ENCODE results near the gene RNF126.
"Not testable (repeated sequence)": the region's sequence is repeated elsewhere in the genome, so short reads cannot be mapped to it uniquely, and the experiment has no call there.

The RNF126 gene

DNA sequence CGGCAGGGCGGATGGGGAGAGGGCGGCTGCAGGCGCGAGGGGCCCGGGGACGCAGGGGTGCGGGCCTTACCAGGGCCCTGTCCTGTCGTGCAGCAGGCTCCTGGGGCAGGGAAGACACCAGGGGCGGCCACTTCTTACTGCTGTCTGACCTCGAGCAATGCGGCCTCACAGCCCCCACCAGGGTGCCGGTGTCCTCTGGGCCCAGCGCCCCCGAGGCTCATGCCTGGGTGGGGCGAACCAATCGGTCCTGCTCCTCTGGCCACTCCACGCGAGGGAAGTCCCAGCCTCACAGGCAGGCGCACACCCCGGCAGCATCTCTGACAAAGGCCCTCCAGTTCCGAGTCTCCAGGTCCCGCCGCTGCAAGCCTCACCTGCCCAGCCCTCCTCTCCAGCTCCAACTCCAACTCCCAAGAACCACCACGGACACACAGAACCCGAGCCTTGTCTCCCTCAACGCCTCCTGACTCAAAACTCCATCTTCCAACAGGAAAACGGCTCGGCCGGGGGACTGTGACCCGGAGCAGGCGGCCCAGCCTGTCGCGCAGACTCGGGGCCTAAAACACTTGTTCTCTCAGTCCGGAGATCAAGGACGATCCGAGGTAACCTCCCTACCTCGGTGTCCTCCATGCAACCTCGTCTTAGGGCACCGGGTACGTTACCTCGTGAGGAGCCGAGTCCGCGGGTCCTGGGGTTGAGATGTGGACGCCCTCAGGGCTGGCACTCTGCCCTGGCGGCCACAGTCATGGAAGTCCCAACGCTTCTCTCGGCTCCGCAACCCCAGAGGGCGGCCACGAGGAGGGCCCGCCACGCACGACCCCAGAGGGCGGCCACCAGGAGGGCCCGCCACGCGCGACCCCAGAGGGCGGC is 16.9 kb downstream of the RNF126 start:
- DNase-seq = no peak

DNA sequence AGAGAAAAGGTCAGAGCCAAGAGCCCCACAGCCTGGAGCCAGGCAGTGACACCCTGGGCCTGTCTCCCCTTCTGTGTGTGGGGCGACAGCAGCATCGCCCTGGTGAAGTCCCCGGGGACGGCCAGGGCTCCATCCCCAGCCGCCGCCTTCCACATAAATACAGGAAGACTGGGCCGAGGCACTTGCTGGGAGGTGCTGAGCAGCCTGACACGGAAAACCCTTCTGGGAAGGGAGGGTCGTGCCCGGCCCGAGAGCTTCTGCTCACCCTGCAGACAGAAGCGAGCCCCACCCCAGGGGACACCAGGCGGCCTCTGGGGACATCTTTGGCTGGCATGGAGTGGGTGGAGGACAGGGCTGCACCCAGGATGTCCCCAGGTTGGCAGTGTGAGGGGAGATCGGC is 18.2 kb downstream of the RNF126 start:
- no peak for DNase-seq

DNA sequence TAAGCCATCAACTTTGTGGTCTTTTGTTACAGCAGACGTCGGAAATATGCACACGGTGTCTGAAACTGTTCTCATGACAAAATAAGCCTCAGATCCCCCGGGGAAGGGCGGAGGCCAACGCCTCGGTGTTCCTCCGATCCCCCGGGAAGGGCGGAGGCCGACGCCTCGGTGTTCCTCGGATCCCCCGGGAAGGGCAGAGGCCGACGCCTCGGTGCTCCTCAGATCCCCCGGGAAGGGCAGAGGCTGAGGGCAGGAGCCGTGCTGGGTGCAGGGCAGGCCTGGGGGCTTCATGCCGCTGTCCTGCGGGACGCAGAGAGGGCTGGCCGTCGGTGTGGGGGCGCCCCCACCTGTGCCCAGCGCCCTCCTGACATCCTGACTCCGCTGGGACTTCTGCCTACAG is 18.7 kb downstream of the RNF126 start:
- DNase-seq = no peak

DNA sequence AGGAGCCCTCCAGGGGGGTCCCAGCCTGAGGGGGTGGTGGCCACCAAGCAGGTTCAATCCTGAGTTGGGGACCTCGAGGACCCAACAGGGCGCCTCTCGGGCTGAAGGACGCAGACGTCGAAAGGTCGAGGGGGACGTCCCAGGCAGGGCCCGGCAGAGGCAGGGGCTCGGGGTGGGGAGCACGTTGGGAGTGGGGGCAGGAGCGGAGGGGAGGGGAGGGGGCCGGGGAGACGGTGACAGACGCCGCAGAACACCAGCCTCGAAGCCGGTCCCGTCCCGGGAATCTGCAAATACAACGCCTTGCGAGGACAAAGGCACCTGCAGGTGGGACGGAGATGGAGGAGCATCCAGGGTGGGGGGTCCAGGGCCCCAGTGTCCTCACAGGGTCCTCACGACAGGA is 19.3 kb downstream of the RNF126 start:
- no peak for DNase-seq

DNA sequence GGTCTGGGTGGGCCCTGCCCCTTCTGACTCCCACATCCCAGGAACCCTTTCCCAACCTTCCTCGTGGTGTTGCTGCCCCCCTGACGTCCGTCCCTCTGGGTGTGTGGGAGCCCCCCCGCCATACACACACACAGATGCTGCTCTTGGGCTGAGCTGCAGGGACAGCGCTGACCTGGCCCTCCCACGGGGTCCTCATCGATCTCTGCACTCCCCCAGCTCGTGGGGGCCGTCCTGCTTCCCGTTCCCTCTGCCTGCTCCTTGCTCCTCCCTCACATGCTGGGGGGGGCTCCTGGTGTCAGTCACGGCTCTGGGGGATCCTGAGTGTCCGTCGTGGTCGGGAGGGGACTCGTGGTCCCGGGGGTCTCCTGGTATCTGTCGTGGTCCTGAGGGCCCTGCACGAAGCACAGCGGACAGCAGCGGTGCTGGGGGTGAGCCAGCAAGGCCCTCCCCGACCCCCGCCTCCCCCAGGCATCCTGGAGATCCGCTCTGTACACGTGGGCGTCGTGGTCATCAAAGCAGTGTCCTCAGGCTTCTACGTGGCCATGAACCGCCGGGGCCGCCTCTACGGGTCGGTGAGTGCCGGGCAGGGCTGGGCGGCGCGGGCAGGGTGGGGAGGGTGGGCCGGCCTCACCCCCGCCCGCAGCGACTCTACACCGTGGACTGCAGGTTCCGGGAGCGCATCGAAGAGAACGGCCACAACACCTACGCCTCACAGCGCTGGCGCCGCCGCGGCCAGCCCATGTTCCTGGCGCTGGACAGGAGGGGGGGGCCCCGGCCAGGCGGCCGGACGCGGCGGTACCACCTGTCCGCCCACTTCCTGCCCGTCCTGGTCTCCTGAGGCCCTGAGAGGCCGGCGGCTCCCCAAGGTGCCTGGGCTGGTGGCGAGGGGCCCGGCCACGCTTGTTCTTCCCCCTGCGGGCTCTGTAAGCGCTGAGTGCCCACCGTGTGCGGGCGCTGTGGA is 20.0 kb downstream of the RNF126 start:
- no peak for DNase-seq

DNA sequence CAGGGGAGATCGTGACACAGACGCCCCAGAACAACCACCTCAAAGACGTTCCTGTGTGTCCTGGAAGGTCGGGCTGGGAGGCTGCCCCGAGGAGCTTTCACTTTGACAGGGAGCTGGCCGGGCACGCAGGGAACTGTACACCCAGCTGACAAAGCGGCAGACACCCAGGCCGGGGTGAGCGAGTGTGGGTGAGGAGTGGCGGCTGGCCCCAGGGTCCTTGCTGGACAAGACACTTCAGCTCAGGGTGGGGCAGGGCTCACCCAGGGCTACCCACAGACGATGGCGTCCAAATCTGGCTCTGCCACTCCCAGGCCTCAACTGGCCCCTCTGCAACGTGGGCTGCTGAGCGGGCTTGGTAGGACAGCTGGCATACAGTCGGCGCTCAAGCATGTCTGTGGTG is 21.3 kb downstream of the RNF126 start:
- DNase-seq = no peak

DNA sequence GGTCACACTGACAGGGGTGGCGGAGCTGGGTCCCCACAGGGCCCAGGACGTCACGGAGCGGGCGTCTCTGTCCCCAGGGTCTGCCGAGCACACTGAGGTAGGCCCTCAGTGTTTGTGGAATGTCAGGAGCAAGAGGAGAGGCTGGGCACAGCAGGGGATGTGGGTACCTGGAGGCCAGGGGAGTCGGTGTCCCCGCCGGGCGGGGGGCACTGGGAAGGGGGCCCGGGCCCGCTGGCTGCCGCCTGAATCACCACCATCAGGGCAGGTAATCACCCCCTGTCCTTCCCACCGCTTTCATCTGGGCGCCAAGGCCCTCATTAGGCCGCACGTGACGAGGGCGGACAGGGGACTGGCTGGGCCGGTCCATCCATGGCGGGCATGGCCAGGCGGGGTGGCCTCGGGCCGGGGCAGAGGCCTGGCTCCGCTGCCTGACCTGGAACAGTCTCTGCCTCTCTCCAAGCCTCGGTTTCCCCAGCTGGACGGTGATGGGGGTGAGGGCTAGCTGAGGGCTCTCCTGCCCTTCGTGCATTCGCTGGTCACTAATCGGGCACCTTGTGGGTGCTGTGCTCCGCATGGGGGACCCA is 22.3 kb downstream of the RNF126 start:
- no peak for DNase-seq

DNA sequence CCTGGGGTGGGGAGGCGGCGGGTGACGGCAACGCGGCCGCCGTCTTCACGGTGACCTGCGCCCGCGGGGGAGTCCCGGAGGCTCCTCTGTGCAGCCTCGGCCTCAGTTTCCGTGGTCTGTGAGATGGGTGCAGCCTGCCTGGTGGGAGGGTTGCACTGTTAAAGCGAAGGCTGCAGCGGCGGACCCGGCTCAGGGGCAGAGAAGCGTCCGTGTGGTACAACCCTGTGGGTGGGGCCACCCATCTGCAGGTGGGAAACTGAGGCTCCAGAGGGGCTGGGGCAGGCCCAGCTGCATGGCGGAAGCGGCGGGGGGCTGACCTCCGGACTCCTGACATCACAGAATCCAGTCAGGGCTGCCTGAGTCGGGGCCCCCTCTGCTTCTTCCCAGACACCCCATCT is 22.9 kb downstream of the RNF126 start:
- DNase-seq = no peak

DNA sequence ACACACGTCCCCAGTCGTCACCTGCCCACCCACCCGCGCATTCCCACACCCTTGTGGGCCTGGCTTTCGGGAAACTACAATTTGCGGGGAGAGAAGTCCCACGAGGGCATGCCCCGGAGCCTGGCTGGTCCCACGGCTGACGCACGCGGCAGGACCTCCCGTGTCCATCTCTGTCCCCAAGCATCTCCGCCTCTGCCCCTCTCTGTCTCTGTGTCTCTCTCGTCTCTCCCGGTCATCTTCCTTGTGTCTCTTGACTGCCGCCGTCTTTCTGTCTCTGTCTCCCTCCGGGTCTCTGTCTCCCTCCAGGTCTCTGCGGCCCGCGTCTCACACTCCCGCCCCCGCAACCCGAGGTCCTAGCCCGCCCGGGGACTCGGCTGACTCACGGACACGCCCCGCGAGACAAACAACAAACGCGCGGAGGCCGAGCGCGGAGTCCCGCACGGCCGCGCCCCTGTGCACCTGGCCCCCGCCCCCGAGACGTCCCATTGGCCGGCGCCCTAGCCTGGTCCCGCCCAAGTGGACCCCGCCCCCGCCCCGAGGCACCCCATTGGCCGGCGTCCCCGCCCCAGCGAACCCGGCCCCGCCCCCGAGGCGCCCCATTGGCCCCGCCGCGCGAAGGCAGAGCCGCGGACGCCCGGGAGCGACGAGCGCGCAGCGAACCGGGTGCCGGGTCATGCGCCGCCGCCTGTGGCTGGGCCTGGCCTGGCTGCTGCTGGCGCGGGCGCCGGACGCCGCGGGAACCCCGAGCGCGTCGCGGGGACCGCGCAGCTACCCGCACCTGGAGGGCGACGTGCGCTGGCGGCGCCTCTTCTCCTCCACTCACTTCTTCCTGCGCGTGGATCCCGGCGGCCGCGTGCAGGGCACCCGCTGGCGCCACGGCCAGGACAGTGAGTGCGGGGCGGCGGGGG is 23.5 kb downstream of the RNF126 start, which contains the start of gene FGF22:
TSS of gene FGF22 (plus strand) at position 627 of the 908 bp plus-strand sequence. CDS start at position 674, 47 bp downstream.
- peak; percentile 90 for DNase-seq

DNA sequence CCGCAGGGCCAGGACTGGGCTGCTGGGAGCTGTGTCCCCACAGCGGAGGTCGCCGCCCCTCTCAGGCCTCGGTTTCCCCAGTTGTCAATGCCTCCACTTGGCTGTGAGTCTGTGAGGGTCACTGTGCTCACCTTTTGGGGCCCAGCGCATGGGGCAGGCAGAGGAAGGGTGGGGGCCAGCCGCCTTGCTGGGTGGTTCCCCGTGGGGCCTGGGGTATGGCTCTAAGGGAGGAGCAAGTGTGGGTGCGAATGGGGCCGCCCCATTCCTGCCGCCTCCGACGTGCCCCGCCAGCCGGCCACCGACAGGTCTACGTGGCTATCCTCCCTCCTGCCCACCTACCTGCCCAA is 24.1 kb downstream of the RNF126 start:
- DNase-seq = no peak

DNA sequence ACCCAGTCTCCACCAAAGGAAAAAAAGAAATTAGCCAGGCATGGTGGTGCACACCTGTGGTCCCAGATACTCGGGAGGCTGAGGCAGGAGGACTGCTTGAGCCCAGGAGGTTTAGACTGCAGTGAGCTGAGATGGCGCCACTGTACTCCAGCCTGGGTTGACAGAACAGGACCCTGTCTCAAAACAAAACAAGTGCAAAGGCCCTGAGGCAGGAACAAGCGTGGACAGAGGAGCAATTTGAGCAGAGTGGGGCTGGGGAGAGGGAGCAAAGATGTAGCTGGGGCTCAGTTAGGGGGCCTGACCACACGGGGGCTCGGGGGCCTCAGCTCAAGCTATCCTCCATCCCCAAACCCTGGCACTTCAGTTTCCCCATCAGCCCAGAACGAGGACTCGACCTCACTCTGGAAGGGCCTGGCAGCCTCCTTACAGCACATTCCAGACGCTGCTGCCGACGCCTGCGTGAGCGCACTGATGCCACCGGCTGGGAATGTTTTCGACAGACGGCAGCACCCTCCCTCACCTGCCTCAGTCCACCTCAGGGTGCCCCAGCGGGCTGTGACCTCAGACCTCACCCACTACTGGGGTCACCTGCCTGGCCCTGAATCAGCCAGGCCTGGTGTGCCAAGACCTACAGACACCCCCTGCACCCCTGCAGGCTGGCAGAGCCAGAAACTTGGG is 27.9 kb downstream of the RNF126 start:
- DNase-seq = no peak

DNA sequence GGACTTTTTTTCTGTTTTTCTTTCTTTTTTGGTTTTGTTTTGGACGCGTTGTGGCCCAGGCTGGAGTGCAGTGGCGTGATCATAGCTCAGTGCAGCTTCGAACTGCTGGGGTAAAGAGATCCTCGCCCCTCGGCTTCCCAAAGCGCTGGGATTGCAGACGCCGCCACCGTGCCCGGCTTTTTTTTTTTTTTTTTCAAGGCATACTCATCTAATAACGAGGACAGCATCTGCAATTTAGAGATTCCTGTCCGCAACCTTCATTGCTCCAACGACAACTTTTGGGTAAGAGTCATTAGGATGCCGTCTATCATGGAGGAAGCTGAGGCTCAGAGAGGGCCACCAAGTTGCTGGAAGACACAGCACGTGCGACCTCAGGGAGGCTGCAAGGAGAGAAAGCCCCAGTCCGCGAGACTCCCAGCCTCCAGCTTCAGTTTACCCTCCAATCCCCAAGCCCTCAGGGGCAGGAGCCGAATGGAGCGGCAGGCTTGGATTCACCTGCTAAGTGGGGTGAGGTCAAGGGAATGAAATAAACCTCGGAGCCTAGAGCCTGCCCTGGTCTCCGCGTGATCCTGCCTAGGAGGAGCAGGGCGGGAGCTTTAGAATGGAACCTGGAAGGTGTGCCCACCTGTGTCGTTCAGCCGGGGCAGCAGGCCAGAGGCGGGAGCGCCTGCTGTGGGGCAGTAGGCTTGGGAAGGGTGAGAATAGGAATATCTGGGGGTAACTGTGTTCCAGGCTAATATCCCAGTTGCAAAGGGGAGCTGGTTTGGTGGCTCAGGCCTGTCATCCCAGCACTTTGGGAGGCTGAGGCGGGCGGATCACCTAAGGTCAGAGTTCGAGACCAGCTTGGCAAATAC is 29.0 kb downstream of the RNF126 start:
- no peak for DNase-seq

DNA sequence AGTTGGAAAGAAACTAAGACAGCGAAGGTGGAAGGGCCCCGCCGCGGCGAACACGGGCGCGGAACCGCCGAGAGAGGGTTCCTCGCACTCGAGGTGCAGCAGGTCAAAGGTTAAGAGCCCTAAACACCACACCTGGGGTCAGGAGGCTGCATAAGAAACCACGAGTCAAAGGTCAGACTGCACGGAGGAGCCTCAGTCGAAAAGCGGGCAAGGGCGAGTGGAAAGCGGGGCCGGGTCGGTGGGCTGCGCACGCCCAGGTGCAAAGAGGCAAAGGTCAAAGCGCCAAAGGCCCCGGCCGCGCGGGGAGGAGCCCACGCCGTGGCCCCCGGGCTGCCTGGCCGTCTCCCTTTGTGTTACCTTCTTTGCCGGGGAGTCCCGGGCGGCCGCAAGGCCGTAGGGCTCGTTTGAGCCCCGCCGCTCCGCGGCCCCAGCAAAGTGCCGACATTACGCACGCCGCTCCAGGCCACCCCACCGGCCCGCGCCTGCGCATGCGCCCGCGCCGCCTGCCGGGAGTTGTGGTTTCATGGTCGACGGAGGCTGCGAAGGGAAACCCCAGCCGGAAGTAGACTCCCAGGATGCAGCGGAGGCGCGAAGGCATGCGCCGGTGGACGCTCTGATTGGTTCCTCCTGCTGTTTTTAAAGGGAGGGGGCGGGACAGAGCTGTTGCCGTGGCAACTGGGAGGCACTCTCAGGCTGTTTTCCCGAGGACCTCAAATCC is 29.8 kb downstream of the RNF126 start, which contains the start of gene POLRMT:
TSS of gene POLRMT (minus strand) at position 470 of the 718 bp plus-strand sequence. CDS start at position 445, 25 bp downstream.
- peak; percentile 97 for DNase-seq

DNA sequence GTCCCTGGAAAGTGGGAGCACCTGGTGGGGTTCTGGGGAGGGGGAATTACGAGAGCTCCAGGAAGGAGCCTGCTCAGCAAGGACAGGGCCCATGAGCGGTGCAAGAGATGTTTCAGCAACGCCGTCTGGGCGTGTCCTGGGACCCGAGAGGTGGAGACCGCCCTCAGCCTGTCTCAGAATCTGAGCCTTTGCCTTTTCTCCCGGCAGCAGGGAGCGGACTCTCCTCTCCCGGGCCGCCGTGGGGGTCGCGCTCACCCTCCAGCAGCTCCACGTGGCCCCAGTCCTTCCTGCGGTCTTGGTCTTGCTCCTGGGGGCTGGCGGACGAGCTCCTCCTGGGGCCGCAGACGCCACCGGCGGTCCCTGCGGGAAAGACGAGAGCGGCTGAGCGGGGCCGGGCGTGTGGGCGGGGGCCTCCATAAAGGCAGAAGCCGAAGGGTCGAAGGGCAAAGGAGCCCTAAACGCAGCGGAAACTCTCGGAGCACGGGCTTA is 30.4 kb downstream of the RNF126 start:
- no peak for DNase-seq

DNA sequence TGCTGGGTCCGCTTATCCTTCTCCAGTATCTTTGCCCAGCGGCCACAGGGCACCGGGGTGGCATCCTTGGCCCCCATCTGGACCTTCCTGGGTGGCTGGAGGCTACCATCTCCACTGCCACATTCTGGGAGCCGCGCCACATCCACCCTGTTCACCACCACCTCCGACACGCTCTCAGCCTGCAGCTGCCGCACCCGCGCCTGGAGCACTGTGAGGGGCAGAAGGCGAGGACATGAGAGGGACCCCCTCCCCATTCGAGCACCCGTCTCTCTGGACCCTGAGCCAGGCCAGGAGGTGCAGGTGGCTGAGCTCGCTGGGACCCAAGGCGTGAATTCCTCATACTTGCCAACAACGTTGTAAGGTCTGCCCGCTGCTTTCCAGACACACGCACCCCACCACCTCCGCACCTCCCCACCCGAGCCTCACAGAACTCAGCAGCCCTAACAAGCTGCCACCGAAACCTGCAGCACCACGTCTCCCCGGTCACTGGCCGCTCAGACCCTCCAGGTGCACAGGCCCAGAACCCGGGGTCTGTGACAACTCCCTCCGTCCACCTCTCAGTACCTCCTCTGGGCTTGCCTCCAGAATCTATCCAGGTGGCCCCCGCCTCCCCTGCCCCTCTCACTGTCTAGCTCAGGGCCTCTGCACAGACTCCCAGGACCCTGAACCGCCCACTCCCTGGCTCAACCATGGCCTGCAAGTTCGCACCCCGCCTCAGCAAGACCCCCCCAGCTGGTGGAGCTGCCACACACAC is 32.9 kb downstream of the RNF126 start:
- no peak for DNase-seq

DNA sequence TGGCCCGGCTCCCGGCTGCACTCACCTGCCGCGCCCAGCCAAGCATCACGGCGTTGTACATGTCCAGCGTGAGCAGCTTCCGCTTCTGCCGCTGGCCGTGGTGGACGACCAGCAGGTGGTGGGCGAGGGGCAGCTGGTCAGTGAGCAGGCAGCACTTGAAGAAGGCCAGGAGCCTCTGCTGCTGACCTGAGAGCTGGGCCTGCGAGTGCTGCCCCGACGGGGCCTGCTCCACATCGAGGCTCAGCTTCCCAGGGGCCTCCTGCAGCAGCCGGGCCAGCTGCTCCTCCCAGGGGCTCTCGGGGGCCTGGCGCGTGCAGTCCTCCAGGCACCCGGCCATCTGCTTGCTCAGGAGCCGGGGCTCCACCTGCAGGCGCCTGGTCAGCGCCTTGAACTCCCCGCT is 33.5 kb downstream of the RNF126 start:
- not testable (repeated sequence) for DNase-seq

DNA sequence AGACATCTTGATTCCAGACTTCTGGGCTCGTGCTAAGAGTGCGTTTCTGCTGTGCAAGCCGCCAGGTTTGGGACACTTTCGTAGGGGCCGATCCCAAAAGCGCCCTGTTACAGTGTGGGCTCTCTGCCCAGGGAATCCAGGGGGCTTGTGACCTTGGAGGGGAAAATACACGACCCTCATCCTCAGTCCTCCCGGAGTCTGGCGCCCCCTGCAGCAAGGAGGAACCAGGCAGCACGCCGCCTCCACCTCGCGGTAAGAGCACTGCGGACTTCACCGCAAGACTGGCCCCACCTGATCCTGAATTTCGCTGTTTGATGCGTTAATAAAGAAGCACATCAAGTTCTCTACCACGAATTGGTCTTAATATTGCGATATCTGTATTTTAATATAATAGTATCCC is 34.8 kb downstream of the RNF126 start:
- no peak for DNase-seq

DNA sequence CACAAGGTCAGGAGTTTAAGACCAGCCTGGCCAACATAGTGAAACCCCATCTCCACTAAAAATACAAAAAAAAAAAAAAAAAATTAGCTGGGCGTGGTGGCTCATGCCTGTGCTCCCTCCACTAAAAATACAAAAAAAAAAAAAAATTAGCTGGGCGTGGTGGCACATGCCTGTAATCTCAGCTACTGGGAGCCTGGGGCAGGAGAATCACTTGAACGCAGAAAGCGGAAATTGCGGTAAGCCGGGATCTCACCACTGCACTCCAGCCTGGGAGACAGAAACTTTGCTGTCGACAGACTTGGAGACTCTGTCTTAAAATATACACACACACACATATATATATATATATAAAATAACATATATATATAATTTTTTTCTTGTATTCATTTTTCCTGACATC is 36.4 kb downstream of the RNF126 start:
- not testable (repeated sequence) for DNase-seq

DNA sequence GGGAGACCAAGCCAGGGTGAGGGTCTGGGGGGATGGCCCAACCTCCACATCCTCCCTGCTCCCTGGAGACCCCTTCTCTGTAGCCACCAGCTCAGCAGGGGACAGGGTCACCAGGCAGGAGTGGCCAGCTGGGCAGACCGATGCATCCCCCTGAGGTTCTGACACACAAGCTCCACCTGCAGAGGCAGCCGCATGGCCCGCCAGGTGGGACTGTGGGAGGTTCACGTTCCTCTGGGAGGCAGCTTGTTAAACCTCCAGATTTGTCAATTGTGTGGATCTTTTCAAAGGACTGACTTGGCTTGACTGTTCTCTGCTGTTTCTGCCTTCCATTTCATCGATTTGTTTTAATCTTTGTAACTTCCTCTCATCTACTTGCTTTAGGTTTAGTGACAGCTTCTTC is 37.8 kb downstream of the RNF126 start:
- DNase-seq = no peak
